HG03521 (cell line): ENCODE data around the gene FBXL13.
"Not testable (repeated sequence)": the region's sequence is repeated elsewhere in the genome, so short reads cannot be mapped to it uniquely, and the experiment has no call there.

Experiments used
- ATAC-seq: cut with Tn5 transposase; IDR thresholded peaks from one replicate; pipeline ENCODE4 v1.9.1; 2021; ENCODE audit warnings: mild to moderate bottlenecking, moderate library complexity; ENCODE audit not compliant: unreplicated experiment

The FBXL13 gene

DNA sequence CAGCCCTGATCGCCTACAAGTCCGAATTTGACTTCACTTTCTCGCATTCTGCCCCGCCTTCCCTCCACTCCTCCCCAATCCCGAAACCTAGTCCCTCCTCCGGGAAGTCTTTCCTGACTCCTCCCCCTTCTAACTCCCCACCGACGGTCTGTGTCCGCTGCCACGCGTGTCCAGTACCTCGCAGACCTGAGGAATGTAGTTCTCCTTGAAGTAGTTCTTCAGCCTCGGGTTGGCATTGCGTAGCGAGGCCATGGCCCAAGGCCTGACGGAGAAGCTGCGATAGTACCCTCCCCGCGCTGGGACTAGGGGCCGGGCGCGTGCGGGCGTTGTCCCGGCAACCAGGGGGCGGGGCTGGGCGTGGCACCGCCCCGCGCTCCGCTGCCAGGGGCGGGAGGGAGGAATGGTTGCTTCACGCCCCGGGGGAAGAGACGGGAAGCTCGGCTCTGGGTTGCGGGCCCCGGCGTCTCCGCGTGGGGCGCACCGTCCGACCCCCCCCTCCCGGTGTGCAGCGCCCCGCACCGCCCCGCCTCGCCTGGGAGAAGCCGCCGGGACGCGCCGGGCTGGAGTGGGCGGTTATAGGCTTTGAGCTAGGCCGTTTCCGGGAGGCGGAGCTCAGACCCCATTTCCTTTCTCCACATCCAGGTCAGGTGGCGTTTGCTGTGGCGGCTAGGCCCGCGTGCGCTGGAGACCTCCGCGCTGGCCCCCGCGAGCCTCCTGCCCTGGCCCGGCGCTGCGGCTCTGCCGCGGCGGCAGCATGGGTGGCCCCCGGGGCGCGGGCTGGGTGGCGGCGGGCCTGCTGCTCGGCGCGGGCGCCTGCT lies at the start of gene FBXL13, which contains the start of gene ARMC10:
Gene FBXL13 (minus strand): TSS at position 278 of the 818 bp plus-strand sequence.
Gene ARMC10 (plus strand): TSS at position 622 of the 818 bp plus-strand sequence. CDS start 133 bp downstream, at position 755.
- ATAC-seq, result peak; percentile 87

DNA sequence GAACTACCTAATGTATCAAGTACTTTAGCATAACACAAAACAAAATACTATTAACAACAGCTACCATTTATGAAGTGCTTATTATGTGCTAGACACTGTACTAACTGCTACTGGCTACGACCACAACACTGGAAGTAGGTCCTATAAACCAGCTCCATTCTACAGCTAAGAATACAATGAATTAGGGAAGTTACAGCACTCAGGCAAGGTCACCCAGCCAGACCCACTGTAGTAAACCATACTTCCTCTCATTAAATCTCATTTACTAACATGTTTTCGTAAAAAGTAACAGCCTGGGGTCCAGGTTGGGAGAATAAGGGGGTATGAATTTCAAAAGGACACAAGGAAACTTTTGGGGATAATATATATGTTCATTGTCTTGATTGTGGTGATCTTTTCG lies 48.9 kb upstream of the FBXL13 start:
- no peak for ATAC-seq

DNA sequence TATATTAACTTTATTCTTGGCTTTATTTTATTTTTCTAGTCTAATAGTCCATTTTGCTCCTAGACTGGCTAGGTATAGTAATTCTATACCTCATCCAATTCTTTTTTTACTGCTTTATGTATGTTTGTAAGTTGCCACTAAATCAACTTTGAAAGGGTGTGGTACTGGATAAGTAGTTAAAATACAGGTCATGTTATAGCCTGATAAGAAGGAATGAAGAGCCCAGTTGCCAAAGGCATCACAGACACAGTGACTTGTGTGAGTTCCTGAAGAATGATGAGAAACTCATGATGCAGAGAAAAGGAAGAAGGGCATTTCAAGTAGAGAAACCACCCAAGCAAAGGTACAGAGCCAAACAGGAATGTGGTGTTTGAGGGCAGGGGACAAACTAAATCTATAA lies 47.0 kb upstream of the FBXL13 start:
- no peak for ATAC-seq

DNA sequence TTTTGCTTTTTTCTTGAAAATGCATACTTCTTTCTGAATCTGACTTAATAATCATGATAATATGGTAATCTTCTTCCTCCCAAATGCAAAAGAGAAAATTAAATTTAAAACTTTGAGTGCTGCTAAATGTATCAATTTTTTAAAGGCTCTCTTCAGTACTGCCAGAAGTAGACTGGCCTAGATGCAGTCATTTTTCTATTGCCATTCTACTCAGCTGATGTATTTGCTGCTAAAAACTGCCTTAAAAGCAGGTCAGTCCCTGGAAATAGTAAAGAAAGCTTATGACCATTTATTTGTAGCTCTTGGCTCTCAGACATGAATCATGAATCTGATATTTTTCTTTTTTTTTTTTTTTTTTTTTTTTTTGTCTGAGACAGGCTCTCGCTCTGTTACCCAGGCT lies 45.8 kb upstream of the FBXL13 start:
- no peak for ATAC-seq

DNA sequence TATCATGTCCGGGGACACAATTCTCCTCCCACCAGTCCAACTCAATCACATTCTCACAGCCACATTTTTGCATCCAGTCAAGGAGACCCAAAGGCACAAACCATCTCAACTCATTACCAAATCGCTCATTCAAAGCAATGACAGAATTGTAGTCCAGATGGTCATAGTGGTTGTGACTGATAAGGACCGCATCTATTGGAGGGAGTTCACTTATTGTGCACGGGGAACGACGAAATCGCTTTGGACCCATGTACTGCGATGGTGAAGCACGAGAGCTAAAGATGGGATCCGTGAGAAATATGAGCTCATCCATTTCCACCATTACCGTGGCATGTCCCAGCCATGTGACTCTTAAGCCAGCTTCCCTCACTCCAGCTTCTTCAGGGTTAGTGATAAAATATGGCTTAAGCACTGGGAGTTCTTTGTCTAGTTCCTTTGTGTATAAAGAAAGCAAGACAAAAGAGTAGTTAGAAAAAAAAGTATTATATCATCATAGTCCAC lies 45.2 kb upstream of the FBXL13 start:
- ATAC-seq, result no peak

DNA sequence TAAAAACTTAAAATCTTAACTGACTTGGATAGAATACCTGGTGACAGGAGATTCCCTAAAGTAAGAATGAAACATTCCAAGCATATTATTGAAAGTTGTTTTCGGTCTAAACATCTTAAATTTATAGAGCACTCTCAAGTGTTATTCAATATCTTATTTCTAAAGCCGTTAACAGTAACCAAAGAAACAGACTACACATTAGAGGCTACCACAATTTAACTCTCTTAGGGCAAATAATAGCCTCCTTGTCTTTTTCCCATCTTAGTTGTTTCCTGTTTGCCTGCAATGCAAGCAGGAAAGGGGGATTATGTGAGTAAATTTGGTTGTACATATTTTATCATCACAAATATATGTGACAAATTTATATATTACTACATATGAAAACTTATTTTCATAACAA lies 42.9 kb upstream of the FBXL13 start:
- no peak for ATAC-seq

DNA sequence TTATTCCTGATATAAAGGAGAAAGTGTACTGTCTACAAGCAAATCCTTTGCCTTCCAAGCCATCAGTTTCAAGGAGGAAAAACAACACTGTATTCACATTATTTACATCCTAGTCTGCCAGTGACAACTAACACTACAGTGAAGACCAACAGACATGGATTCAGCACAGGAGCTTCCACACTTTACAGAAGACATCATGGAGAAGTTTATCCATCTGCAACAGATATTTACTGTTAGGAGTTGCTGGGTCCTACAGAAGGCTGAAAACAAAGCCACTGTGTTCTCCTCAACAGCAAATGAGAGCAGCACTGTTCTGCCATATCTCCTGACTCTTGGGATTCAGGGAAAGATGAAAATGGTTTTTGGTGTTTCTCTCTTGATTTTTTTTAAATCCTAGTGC lies 42.4 kb upstream of the FBXL13 start:
- ATAC-seq, result no peak

DNA sequence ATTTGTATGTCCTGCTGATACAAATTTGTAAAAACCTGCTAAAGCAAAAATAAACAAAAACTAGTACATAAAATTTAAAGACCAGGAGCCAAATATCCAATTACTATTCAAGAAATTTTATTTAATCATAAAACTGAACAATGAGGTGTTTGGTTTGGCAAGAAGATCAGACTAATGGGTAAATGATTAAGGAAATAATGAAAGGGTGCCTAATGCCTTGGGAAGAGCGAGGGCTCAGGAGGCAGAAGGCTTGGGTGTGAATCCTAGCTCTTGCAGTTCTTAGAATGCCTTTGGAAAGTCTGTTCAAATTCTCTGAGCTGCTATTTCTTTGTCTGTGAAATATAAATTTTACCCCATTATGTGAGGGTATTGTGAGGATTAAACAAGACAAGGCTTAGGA lies 41.9 kb upstream of the FBXL13 start:
- no peak for ATAC-seq

DNA sequence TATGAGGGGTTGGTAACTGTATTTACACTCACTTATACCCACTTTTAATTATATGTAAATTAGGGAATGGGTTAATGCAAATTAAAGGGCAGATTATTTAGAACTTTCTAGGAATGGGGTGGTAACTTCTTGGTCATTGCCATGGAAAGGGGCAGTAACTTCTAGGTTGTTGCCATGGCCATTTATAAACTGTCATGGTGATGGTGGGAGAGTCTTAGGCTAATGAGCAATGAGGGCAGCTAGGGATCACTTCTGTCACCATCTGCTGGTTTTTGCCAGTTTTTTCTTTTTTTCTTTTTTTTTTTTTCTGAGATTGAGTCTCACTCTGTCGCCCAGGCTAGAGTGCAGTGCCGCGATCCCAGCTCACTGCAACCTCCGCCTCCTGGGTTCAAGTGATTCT lies 41.2 kb upstream of the FBXL13 start:
- ATAC-seq, result no peak

DNA sequence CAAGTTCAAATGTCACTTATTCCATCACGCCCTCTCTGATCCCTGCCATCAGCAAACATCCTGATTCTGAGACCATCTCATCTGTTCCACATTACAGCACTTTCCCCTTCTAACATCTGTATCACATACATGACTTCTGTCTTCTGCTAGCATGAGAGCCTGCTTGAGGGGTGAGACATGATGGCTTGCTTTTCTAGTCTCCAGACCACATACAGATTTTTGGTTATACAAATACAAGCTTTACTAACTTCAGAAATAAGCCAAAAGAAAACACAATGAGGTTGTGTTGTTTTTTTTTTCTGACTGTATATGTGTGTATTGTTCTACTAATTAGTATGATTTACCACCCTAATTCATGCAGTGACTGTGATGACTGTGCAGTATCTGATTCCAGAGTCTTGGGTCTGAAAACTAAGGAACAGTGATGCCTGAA lies 40.0 kb upstream of the FBXL13 start:
- ATAC-seq, result no peak

DNA sequence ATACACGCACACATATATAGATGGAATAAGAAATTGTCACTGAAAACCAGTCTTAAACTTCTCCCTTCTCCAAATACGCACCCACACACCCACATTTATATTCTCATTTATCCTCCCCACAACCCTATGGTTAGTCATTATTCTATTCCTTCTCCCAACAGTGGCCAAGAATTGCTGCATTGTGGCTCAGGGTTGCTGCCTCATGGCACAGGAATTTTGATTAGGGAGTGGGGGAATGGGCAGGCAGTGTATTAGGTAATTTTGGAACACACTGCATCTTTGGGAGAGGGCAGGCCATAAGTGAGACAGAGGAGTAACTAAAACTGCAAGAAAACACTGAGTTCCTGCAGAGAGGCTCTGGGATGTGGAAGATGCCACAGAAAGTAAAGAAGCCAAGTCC lies 38.6 kb upstream of the FBXL13 start:
- ATAC-seq, result no peak

DNA sequence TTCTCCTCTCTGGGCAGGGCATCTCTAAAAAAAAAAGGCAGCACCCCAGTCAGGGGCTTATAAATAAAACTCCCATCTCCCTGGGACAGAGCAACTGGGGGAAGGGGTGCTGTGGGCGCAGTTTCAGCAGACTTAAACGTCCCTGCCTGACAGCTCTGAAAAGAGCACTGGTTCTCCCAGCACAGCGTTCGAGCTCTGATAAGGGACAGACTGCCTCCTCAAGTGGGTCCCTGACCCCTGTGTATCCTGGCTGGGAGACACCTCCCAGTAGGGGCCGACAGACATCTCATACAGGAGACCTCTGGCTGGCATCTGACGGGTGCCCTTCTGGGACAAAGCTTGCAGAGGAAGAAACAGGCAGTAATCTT lies 32.1 kb upstream of the FBXL13 start:
- ATAC-seq, result not testable (repeated sequence)

DNA sequence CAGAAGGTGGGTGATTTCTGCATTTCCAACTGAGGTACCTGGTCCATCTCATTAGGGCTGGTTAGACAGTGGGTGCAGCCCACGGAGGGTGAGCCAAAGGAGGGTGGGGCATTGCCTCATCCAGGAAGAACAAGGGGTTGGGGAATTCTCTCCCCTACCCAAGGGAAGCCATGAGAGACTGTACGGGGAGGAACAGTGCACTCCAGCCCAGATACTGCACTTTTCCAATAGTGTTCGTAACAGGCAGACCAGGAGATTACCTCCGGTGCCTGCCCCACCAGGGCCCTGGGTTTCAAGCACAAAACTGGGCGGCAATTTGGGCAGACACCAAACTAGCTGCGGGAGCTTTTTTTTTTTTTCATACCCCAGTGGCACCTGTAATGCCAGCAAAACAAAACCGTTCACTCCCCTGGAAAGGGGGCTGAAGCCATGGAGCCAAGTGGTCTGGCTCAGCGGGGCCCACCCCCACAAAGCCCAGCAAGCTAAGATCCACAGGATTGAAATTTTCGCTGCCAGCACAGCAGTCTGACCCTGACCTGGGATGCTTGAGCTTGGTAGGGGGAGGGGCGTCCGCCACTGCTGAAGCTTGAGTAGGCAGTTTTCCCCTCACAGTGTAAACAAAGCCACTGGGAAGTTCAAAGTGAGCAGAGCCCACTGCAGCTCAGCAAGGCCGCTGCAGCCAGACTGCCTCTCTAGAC lies 31.6 kb upstream of the FBXL13 start:
- ATAC-seq, result no peak

DNA sequence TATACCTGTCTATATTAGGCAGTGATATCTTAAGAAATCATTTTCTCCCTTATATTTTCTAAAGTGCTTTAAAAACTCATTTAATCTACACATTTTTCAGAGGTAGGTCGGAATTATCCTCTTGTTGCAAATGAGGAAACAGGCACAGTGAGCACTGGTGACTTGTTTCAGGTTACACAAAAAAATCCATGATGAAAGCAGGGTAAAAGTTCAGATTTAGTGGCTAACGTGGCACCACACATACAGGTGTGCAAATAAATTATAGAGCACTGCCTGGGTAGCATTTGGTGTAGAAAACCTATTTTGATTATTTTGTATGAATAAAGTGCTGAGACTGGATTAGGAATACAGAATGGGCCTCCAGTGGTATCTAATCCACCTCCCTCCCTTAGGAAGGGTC lies 26.9 kb upstream of the FBXL13 start:
- ATAC-seq, result no peak

DNA sequence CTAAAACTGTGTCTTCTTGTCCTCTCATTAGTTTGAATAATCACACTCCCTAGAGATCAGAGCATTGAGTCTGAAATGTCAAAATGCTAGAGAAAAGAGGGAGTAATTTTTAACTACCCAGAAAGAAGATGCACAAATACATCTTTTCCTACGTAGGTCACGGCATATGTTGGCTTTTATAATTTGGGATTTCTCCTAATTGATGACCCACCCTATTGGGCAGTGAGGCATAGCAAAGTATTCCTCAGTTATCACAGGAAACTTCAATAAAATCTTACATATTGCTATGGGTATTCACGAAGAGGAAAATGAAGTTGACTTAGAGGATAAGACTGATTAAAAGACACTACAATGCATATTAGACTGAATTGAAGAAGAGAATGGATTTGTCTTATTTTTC lies 25.8 kb upstream of the FBXL13 start:
- no peak for ATAC-seq

DNA sequence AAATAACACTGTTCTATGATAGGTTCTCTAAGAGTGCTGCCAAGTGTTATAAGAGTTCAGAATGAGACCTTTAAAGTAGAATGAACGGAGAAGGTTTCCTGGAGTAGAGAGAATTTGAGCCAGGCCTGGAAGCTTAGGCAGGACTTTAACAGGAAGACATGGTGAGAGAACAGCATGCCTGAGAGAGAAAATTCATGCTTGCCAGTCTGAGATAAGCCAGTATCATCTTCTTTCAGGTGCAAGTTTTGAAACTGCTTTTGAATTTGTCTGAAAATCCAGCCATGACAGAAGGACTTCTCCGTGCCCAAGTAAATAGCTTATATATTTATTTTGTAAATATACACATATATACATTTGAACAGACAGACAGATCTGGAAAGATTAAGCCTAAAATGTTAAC lies 22.4 kb upstream of the FBXL13 start:
- ATAC-seq, result no peak

DNA sequence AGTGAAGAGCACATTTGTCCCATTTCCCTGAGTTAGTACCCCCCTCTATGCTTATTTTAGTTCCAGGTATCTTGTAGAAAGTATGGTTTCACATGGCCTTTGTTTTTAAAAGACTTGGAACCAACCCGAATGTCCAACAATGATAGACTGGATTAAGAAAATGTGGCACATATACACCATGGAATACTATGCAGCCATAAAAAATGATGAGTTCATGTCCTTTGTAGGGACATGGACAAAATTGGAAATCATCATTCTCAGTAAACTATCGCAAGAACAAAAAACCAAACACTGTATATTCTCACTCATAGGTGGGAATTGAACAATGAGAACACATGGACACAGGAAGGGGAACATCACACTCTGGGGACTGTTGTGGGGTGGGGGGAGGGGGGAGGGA lies 21.0 kb upstream of the FBXL13 start:
- ATAC-seq, result not testable (repeated sequence)

DNA sequence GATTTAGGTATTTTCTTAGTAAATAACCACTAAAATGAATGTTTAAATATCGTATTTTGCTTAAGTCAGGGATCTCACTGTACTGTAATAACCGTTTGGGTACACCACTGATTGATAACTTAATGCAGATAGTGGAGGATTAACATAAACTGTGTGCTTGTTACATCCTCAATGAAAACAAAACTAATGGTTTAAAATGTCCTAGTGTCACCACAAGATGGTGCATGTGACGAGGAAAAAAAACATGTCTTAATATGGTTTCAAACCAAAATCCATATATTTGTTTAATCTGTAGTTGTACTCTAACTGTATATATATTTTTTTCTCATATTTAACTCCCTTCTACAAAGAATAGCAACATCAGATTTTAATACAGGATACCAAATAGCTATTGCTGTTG lies 19.5 kb upstream of the FBXL13 start:
- ATAC-seq, result no peak

DNA sequence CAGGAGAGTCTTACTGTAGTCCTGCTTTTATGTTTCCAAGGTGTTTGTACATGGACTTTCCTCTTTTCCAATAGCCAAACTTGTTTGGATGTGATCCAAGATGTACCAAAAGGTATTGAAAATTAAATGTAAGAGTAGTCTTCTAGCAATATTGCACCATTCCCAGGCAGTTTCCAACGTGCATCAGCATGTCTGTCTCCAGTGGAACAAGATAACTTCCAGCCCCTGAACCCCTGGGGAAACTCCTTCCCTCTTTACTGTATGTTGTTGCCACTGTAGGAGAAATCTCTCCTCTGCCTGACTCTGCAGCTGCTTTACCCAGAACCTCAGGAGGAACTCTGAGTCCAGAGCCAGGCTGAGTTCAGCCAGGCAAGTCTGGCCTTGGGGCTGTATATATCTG lies 18.8 kb upstream of the FBXL13 start:
- ATAC-seq, result no peak

DNA sequence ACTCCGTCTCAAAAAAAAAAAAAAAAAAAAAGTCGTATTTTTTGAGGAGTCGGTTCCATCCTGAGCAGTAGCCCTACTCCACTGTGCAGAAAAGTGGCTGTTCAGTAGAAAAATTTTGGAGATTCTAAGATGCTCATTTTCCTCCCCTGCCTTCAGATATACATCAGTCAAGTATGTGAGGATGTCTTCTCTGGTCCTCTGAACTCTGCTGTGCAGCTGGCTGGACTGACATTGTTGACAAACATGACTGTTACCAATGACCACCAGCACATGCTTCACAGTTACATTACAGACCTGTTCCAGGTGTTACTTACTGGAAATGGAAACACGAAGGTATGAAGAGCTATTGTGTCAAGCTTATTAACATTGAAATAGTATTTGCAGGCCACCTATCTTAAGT lies 17.7 kb upstream of the FBXL13 start:
- not testable (repeated sequence) for ATAC-seq

DNA sequence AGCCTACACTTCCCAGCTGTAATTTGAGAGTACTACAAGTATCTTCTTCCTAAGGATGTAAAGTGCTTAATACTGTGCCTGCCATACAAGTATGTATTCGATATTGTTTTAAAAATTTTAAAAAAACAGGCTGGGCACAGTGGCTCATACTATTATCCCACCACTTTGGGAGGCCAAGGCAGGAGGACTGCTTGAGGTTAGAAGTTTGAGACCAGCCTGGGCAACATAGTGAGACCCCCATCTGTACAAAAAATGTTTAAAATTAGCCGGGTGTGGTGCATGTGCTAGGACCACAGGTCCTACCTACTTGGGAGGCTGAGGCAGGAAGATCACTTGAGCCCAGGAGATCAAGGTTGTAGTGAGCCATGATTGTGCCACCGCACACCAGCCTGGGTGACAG lies 8.6 kb upstream of the FBXL13 start:
- ATAC-seq, result no peak

DNA sequence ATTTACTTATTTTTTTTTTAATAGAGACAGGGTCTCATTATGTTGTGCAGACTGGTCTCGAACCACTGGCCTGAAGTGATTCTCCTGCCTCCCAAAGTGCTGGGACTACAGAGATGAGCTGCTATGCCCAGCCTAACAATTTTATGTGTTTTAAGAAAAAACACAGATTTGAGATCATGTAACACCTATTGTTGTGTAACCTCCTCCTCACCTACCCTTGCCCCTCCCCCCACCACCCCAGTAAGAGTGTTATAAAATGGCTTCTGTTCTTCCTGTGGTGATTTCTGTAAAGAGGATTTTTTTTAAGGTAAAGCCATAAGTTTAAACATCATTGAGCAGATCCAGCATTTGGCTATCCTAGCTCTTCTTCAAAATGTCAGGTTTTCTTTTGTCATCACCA lies 7.9 kb upstream of the FBXL13 start:
- no peak for ATAC-seq
